ENCODE measurements around the gene ETHE1. TPM values are rescaled to one million over a fixed set of nuclear protein-coding genes. Genes with fewer than 3 reads are reported as not detected.

ETHE1 gene
- total and polyA plus RNA-seq, 8 donors, result 17.1 to 39.8 (median 20.2) TPM

GRCh38 chr19:43510713-43511112 lies 16.3 kb downstream of the ETHE1 start:
- Histone ChIP-seq H3K4me1 (peaks cover 3 to 9% of the 10 kb centered on the region in 2 donors), H3K27ac (no peak overlapping the region), H3K36me3 (peaks cover 0 to 54% of the 10 kb centered on the region in 2 donors), H3K27me3 (no peaks in the 10 kb centered on the region), H3K9me3 (no peaks in the 10 kb centered on the region), H3K4me3 (no peak overlapping the region)
- DNase-seq, result no peak
- intact Hi-C loops (cut with DNase I), result no loop called here
- no peak for ATAC-seq
- no peak for TF ChIP-seq CTCF (IDR thresholded peaks at IDR 0.05)

- no peak overlapping the region for H3K27ac ChIP-seq
Observed at GRCh38 chr19:43507880-43508279, 19.1 kb downstream of the ETHE1 start.

GRCh38 chr19:43506629-43507028 lies 20.4 kb downstream of the ETHE1 start:
- H3K9me3 ChIP-seq, result no peaks in the 10 kb centered on the region
- intact Hi-C loops (cut with DNase I), result no loop called here
- TF ChIP-seq CTCF (IDR thresholded peaks at IDR 0.05), result no peak
- no peaks in the 10 kb centered on the region for H3K27me3 ChIP-seq
- no peak overlapping the region for H3K27ac ChIP-seq
- ATAC-seq, result no peak
- H3K4me3 ChIP-seq, result no peak overlapping the region
- H3K4me1 ChIP-seq, result peaks cover 2 to 29% of the 10 kb centered on the region in 2 donors
- H3K36me3 ChIP-seq, result peaks cover 0 to 54% of the 10 kb centered on the region in 2 donors
- DNase-seq, result no peak

More at GRCh38 chr19:43507880-43508279, 19.1 kb downstream of the ETHE1 start:
- Histone ChIP-seq H3K4me3 (no peak overlapping the region), H3K4me1 (peaks cover 4 to 30% of the 10 kb centered on the region in 2 donors), H3K27me3 (no peaks in the 10 kb centered on the region), H3K36me3 (peaks cover 0 to 50% of the 10 kb centered on the region in 2 donors), H3K9me3 (no peaks in the 10 kb centered on the region)
- DNase-seq (no peak), ATAC-seq (no peak)
- no peak for TF ChIP-seq CTCF (IDR thresholded peaks at IDR 0.05)
- intact Hi-C loops (cut with DNase I), result no loop called here

- intact Hi-C loops (cut with DNase I), result no loop called here
- H3K4me1 ChIP-seq, result peaks cover 2 to 25% of the 10 kb centered on the region in 2 donors
- DNase-seq, result no peak
- H3K4me3 ChIP-seq, result no peak overlapping the region
- H3K27ac ChIP-seq, result no peak overlapping the region
- H3K36me3 ChIP-seq, result peaks cover 0 to 52% of the 10 kb centered on the region in 2 donors
- TF ChIP-seq CTCF (IDR thresholded peaks at IDR 0.05), result no peak
- ATAC-seq, result no peak
- H3K27me3 ChIP-seq, result no peaks in the 10 kb centered on the region
- no peaks in the 10 kb centered on the region for H3K9me3 ChIP-seq
Observed at GRCh38 chr19:43505941-43506340, 21.1 kb downstream of the ETHE1 start.

- no peak for TF ChIP-seq CTCF (IDR thresholded peaks at IDR 0.05)
- H3K36me3 ChIP-seq, result peaks cover 0 to 44% of the 10 kb centered on the region in 2 donors
- no peak for DNase-seq
- H3K27me3 ChIP-seq, result no peaks in the 10 kb centered on the region
- peak overlapping the region in 1 of 2 donors; percentile 60 for H3K4me3 ChIP-seq
- H3K9me3 ChIP-seq, result no peaks in the 10 kb centered on the region
- ATAC-seq, result no peak
- peaks cover 2 to 25% of the 10 kb centered on the region in 2 donors for H3K4me1 ChIP-seq
- H3K27ac ChIP-seq, result no peak overlapping the region
- intact Hi-C loops (cut with DNase I), result no loop called here
Observed at GRCh38 chr19:43505186-43505456, 21.9 kb downstream of the ETHE1 start.

Data from left lung (tissue), 10 donors.